Measurements from ENCODE around the gene PHF21A.
"Not testable (repeated sequence)": the region's sequence is repeated elsewhere in the genome, so short reads cannot be mapped to it uniquely, and the experiment has no call there.

The PHF21A gene

GRCh38 chr11:45920531-45921477, 200.4 kb downstream of the PHF21A start:
- no peak for DNase-seq (ENCODE audit: low read depth)

DNA sequence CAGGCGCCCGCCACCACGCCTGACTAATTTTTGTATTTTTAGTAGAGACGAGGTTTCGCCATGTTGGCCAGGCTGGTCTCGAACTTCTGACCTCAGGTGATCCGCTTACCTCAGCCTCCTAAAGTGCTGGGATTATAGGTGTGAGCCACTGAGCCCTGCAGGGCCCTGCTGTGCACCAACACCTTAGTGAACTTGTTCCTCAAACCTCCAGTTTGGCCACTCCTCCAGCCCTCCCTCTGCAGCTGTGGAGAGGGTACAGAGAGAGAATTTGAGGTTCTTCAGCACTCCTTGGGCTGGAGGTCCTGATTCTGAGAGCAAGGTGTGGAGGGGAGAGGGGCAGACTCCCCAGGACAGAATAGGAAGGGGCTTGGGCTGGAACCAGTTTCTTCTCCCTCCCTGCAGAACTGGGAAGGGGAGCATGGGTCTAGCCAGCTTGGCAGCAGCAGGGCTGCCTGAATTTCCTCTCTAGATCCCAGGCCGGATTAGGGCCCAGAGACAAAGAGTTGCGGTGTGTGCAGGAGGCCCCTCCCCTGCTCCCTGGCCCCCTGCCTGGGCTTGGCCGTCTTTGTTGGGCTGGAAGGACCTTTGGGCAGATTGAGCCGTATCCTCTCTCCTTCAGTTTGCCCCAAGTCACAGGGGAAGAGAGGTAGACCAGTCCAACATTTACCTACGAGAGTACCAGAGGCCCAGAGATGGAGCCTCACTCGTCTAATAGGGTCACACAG, 201.3 kb downstream of the PHF21A start:
- DNase-seq (ENCODE audit: low read depth): no peak

DNA sequence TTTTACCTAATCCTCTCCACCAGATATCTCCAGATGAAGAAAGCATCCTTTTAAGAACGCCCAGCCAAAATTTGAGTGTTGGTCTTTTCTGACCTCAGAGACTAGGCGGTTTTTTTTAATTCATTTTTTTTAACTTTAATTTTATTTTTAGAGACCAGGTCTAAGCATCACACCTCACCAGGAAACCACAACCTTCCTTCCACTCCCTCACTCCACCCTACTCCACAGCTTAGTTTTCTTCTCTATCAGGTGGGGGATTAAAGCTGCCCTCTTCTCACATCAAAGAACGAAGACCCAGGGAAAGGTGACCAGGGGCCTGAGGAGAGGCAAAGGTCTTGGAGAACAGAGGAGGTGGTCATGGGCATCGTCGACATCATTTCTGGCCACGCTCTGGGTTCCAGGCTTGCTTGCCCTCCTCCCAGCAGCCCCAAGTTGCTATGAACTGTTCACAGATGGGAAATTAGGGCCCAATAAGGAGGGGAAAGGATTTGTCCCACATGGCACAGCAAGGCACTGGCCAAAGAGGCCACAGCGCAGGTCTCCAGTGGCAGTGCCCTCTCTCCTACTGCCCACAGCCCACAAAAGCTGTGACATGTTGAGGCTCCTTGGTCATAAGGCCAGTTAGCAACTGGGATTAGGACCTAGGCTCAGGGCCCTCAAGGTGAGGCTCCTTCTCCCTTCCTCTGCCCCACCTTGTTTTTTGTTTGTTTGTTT, 202.1 kb downstream of the PHF21A start:
- no peak for DNase-seq (ENCODE audit: low read depth)

DNA sequence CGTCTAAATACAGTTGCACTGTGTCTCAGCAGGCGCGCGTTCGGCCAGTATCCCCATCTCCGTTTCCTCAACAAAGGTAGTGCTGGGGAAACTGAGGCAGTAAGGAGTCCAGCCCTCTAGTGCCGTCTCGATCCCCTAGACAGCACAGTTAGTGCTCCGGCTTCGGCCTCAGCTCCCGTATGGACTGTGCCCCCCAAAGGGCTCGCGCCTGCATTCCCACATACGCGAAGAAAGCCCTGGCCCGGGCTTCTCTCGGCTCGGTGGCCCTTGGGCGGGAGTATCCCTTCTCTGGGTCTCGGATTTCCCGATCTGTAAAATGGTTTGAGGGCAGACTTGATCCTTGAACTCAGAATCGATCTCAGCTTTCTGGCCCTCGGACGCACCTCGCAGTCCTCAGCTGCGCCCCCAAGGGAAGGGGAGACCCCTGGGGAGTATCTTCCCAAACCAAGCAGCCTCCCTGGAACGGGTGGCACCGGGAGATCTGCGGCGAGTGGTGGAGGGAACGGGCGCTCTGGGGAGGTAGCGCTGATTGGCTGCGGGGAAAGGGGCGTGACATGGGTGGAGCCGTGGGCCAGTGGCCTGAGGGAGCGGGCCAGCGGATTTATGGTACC, 202.8 kb downstream of the PHF21A start:
- peak; percentile 64 for DNase-seq (ENCODE audit: low read depth)

DNA sequence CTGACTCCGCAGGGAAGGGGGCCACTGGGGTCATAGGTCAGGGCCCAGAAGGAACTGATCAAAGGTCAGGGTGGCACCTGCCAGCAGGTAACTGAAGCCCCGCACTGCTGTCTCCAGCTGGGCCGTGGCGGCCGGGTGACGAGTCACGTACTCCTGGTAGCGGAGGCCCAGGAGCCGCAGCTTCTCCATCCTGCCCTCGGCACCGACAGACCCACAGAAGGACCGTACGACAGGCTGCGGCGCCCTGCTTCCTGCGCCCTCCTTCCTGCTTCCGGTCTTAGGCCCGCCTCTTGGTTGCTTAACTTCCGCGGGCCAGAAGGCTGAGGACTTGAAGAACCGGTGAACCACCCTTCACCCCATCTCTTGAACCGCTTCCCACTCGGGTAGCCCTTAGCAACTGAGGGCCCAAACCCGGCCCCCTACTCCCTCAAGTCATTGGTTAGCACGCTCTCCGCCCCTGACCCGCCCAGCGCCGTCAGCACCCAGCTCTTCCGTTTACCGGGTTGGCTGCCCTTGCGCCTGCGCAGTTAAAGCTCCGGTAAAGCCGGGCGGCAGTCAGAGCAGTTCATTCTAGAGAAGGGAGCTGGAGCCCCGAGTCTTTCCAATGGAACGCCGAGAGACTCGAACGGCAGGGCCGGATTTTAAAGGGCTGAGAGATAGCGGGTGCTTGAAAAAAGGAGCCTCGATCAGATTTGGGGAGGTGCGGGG, 203.5 kb downstream of the PHF21A start, which contains the start of gene PEX16:
Gene PEX16 (minus strand): TSS at position 255 of the 708 bp plus-strand sequence. CDS start 66 bp downstream, at position 189.
- DNase-seq (ENCODE audit: low read depth): peak; percentile 100

DNA sequence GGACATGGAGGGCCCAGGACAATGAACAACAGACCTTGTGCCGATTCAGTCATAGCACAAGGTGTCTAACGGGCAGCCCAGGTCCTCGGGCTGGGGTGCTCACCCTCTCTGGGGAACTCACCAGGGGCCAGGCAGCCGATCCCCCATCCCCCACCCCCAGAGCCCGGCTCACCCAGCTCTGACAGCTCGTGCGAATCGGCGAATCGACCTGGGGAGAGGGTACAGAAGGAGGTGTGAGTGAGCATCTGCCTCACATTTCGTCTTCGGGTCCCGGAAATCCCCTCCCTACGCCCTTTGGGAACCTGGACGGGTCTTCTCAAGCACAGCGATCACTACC, 204.0 kb downstream of the PHF21A start:
- no peak for DNase-seq (ENCODE audit: low read depth)

DNA sequence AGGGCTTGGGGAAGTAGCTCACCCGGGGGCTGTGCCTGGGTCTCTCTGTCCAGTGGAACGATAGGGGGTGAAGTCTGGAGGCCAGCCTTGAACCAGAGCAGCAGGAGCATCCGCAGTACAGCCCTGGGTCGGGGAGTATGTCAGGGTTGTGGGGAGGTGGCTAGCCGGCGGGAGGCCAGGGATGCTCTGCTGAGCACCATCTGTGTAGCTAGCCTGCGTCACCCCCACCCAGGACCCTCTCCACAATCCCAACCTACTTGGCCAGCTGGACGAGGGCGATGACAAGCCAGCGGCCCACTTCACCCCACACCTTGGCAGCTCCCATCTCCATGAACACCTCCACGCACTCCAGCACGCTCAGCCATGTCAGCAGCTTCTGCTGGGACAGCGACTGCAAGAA, 205.8 kb downstream of the PHF21A start:
- DNase-seq (ENCODE audit: low read depth): no peak

- DNase-seq (ENCODE audit: low read depth): no peak
These were observed 207.2 kb downstream of the PHF21A start for GRCh38 chr11:45913942-45914635.

DNA sequence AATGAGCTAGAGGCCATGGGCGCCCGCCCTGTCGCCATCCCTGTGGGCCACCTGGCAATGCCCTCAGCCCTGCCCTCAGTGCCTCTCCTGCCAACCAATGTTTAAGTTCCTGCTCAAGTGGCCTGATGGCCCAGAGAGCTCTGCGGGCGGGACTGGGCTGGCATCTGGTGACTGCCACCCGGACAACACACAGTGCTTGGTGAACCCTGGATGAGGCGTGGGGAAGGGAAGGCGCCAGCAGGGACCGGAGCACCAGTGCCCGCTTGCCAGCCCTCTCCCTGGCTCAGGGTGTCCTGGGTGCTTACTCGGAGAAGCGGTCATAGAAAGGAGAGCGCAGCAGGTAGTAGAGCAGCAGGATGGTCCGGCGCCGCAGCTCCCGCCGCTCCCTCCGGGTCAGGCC, 207.7 kb downstream of the PHF21A start:
- no peak for DNase-seq (ENCODE audit: low read depth)

- DNase-seq (ENCODE audit: low read depth): no peak
These were observed 210.6 kb downstream of the PHF21A start for GRCh38 chr11:45910623-45911022.

DNA sequence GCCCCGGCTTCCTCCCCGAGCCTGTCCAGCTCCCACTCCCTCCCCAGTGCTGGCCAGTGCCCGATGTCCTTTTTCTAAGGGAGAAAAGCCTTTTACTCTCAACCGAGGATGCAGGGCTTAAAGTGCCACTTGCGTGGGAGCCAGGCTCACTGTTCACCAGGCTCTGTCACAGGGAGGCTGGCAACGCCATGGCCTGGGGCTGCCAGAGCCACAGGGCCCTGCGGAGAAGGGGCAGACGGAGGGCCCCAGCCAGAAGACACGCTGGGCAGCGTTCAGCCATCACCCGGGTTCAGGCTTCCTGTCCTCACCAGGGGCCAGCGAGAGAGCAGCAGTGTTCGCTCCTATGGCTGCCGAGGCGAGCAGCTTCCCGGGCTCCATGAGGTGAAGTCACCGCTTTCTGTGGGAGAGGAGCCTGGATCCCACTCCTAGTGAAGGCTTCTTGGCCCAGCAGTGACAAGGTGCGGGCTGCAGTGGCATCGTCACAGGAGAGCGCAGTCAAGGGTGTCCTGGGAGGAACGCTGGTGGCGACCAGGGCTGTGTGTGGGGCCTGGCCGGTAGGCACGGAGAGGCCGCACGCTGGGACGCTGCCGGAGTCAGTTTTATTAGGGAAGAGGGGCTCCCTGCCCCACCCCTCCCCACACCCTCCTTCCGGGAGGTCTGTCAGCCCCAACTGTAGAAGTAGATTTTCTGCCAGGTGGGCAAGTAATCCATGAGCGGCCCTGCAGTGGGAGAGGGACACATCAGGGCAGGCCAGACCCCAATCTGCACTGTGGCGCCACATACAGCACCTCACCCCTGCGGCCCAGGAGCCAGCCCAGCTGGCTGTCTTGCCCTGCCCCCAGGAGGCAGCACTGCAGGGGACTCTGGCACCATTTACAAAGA, 211.4 kb downstream of the PHF21A start:
- DNase-seq (ENCODE audit: low read depth): no peak

DNA sequence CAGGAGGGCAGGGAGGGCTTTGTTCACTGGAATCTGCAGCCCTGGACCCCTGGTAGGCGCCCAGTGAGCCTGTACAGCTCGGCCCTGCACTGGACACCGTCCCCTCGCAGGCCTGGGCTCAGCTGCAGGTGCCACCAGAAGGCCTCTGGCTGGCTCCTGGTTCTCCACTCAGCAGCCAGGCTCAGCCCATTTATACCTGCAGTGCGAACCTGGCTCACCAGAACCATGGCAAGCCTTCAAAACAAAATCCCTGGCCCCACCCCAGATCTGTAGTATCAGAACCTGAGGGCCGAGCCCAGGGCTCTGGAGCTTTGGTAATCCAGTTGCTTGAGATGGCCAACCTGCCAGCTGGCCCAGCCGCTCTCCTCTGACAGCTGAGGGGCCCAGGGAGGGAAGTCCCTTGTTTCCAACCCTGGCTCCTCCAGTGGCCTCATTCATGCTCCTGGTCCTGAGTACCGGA, 213.3 kb downstream of the PHF21A start:
- DNase-seq (ENCODE audit: low read depth): no peak

DNA sequence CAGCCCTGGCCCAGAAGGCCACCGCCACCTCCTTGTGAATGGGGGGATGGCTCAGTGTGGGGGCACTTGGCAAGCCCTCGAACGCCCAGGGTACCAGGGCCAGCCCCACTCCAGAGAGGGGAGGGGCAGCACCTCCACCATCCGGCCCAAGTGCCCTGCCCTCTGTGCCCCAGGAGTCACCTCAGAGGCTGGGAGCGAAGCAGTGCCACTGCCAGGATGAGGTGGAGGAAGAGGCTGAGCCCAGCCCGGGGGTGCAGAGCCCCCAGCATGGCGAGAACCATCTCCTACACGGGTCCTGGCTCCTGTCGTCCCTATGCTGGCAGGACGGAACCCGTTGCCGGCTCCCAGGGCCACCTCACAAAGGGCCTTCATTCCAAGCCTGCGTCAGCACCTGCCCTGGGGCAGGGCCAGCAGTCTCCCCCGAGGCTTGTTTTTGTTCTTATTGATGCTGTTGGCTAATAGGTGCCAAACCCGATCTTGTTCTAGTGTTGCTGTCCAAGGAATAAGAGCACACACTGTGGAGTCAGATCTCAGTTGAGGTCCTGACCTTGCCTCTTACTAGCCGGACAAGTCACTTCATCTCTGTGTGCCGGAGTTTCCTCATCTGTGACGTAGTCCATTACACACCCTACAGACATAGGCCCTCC, 214.2 kb downstream of the PHF21A start, which contains the start of gene FREY1:
Gene FREY1 (minus strand): TSS at position 307 of the 647 bp plus-strand sequence. CDS start 26 bp downstream, at position 281.
- DNase-seq (ENCODE audit: low read depth): peak; percentile 40

DNA sequence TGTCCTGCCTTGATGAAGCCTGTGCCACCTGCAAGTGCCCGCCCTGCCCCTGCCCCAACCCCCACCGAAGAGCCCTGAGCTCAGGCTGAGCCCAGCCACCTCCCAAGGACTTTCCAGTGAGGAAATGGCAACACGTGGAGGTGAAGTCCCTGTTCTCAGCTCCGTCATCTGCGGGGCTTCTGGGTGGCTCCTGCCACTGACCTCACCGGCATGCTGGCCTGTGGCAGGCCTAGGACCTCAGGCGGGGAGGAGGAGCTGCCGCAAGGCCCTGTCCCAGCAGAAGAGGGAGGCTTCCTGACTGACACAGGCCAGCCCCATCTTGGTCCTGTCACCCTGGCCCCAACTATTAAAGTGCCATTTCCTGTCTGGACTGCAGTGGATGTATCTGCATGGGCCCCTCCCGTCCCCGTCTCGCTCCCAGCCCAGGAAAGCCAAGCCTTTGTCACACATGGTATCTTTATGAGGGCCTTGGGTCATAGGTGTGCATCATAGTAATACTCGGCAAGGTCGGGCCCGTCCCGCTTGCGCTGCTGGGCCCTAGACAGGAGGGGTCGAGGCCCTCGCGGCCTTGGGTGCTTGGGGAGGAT, 215.1 kb downstream of the PHF21A start:
- no peak for DNase-seq (ENCODE audit: low read depth)

DNA sequence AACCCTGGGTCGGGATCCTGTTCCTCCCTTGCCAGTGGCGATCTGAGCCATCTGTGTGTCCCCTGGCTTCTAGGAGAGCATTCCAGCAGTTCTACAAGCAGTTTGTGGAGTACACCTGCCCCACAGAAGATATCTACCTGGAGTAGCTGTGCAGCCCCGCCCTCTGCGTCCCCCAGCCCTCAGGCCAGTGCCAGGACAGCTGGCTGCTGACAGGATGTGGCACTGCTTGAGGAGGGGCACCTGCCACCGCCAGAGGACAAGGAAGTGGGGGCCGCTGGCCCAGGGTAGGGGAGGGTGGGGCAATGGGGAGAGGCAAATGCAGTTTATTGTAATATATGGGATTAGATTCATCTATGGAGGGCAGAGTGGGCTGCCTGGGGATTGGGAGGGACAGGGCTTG, 215.7 kb downstream of the PHF21A start:
- DNase-seq (ENCODE audit: low read depth): not testable (repeated sequence)

- DNase-seq (ENCODE audit: low read depth): no peak
These were observed 216.2 kb downstream of the PHF21A start for GRCh38 chr11:45905095-45905494.

GRCh38 chr11:45904309-45904915, 216.8 kb downstream of the PHF21A start:
- no peak for DNase-seq (ENCODE audit: low read depth)
